Measurements from ENCODE around the gene BICD1. TPM values are rescaled to one million over a fixed set of nuclear protein-coding genes. Genes with fewer than 3 reads are reported as not detected.

BICD1 gene
- total and polyA plus RNA-seq, 4 experiments from 2014 or later, result 3.7 to 20.3 (median 12.4) TPM

GRCh38 chr12:32110417-32110816 lies 3.8 kb downstream of the BICD1 start:
- Histone ChIP-seq H3K36me3 (ENCODE audit: insufficient read depth, low read length) (no peaks in the 10 kb centered on the region), H3K27me3 (ENCODE audit: insufficient read depth, low read length) (no peaks in the 10 kb centered on the region), H3K27ac (ENCODE audit: low read depth, low read length) (no peak overlapping the region), H3K4me3 (ENCODE audit: low read length in 2 of 2) (no peak overlapping the region), H3K9me3 (ENCODE audit: control insufficient read depth in 1 of 2, low read length in 2 of 2) (no peaks in the 10 kb centered on the region), H3K4me1 (ENCODE audit: insufficient read depth, low read length) (peaks cover 33% of the 10 kb centered on the region)
- H3K4me3 Mint-ChIP-seq, result peak overlapping the region in 1 of 8 donors; percentile 0
- ChIA-PET CTCF (ENCODE audit: partially characterized antibody) (no interaction called here), POLR2A (ENCODE audit: partially characterized antibody) (no interaction called here)
- intact Hi-C loops (cut with micrococcal nuclease), result no loop called here
- no peak for DNase-seq
- H3K36me3 Mint-ChIP-seq, result peaks cover 11% of the 10 kb centered on the region in 2 donors
- peaks cover 27 to 35% (median 33%) of the 10 kb centered on the region in 4 donors for H3K4me1 Mint-ChIP-seq
- H3K9me3 Mint-ChIP-seq, result no peaks in the 10 kb centered on the region
- H3K27ac Mint-ChIP-seq, result no peak overlapping the region
- H3K27me3 Mint-ChIP-seq, result no peaks in the 10 kb centered on the region

- H3K27me3 ChIP-seq (ENCODE audit: insufficient read depth, low read length), result no peaks in the 10 kb centered on the region
- no peak overlapping the region for H3K4me3 Mint-ChIP-seq
- no peak overlapping the region for H3K27ac Mint-ChIP-seq
- no peaks in the 10 kb centered on the region for H3K9me3 Mint-ChIP-seq
- H3K9me3 ChIP-seq (ENCODE audit: control insufficient read depth in 1 of 2, low read length in 2 of 2), result no peaks in the 10 kb centered on the region
- peaks cover 26 to 37% (median 29%) of the 10 kb centered on the region in 4 donors for H3K4me1 Mint-ChIP-seq
- DNase-seq, result no peak
- intact Hi-C loops (cut with micrococcal nuclease), result no loop called here
- no peak overlapping the region for H3K27ac ChIP-seq (ENCODE audit: low read depth, low read length)
- H3K4me1 ChIP-seq (ENCODE audit: insufficient read depth, low read length), result peaks cover 31% of the 10 kb centered on the region
- ChIA-PET POLR2A (ENCODE audit: partially characterized antibody) (no interaction called here), CTCF (ENCODE audit: partially characterized antibody) (interaction anchor here (1.4 kb wide), 1 partner anchor 50 kb away, joined by 3 read pairs; no protein-coding TSS in a partner anchor)
- no peaks in the 10 kb centered on the region for H3K36me3 ChIP-seq (ENCODE audit: insufficient read depth, low read length)
- H3K4me3 ChIP-seq (ENCODE audit: low read length in 2 of 2), result no peak overlapping the region
- no peaks in the 10 kb centered on the region for H3K27me3 Mint-ChIP-seq
- peaks cover 11% of the 10 kb centered on the region in 2 donors for H3K36me3 Mint-ChIP-seq
These were observed 4.3 kb downstream of the BICD1 start for GRCh38 chr12:32110942-32111341.

GRCh38 chr12:32115404-32116104 lies 8.9 kb downstream of the BICD1 start:
- H3K4me3 ChIP-seq (ENCODE audit: low read length in 2 of 2), result no peak overlapping the region
- no peak overlapping the region for H3K4me3 Mint-ChIP-seq
- DNase-seq, result no peak
- H3K4me1 ChIP-seq (ENCODE audit: insufficient read depth, low read length), result no peaks in the 10 kb centered on the region
- no peaks in the 10 kb centered on the region for H3K9me3 Mint-ChIP-seq
- no peaks in the 10 kb centered on the region for H3K27me3 Mint-ChIP-seq
- peaks cover 0 to 17% (median 8%) of the 10 kb centered on the region in 4 donors for H3K4me1 Mint-ChIP-seq
- ChIA-PET POLR2A (ENCODE audit: partially characterized antibody) (no interaction called here), CTCF (ENCODE audit: partially characterized antibody) (no interaction called here)
- H3K27me3 ChIP-seq (ENCODE audit: insufficient read depth, low read length), result no peaks in the 10 kb centered on the region
- peak overlapping the region in 3 of 7 donors; percentile 18 to 60 (median 40) for H3K27ac Mint-ChIP-seq
- intact Hi-C loops (cut with micrococcal nuclease), result no loop called here
- no peaks in the 10 kb centered on the region for H3K36me3 ChIP-seq (ENCODE audit: insufficient read depth, low read length)
- H3K36me3 Mint-ChIP-seq, result peaks cover 2 to 27% of the 10 kb centered on the region in 2 donors
- H3K27ac ChIP-seq (ENCODE audit: low read depth, low read length), result no peak overlapping the region
- no peaks in the 10 kb centered on the region for H3K9me3 ChIP-seq (ENCODE audit: control insufficient read depth in 1 of 2, low read length in 2 of 2)

GRCh38 chr12:32116897-32117296 lies 10.2 kb downstream of the BICD1 start:
- Histone ChIP-seq H3K9me3 (ENCODE audit: control insufficient read depth in 1 of 2, low read length in 2 of 2) (no peaks in the 10 kb centered on the region), H3K4me1 (ENCODE audit: insufficient read depth, low read length) (no peaks in the 10 kb centered on the region), H3K4me3 (ENCODE audit: low read length in 2 of 2) (no peak overlapping the region), H3K27ac (ENCODE audit: low read depth, low read length) (no peak overlapping the region), H3K36me3 (ENCODE audit: insufficient read depth, low read length) (no peaks in the 10 kb centered on the region), H3K27me3 (ENCODE audit: insufficient read depth, low read length) (no peaks in the 10 kb centered on the region)
- Mint-ChIP-seq H3K4me3 (no peak overlapping the region), H3K9me3 (no peaks in the 10 kb centered on the region), H3K27me3 (no peaks in the 10 kb centered on the region), H3K36me3 (peaks cover 2 to 27% of the 10 kb centered on the region in 2 donors), H3K4me1 (peaks cover 0 to 17% (median 8%) of the 10 kb centered on the region in 4 donors), H3K27ac (no peak overlapping the region)
- intact Hi-C loops (cut with micrococcal nuclease), result no loop called here
- DNase-seq, result no peak
- ChIA-PET CTCF (ENCODE audit: partially characterized antibody) (interaction anchor here (1.3 kb wide), 1 partner anchor 11 kb away, joined by 3 read pairs; the partner anchor contains the start of gene BICD1), POLR2A (ENCODE audit: partially characterized antibody) (no interaction called here)

- CTCF ChIA-PET (ENCODE audit: partially characterized antibody), result interaction anchor here (0.5 to 1.3 kb wide), 2 partner anchors 11 to 65 kb away, joined by 3 read pairs; partner anchors contain the start of gene BICD1
- Histone ChIP-seq H3K9me3 (ENCODE audit: control insufficient read depth in 1 of 2, low read length in 2 of 2) (no peaks in the 10 kb centered on the region), H3K4me3 (ENCODE audit: low read length in 2 of 2) (no peak overlapping the region), H3K27ac (ENCODE audit: low read depth, low read length) (no peak overlapping the region), H3K4me1 (ENCODE audit: insufficient read depth, low read length) (no peaks in the 10 kb centered on the region), H3K27me3 (ENCODE audit: insufficient read depth, low read length) (no peaks in the 10 kb centered on the region), H3K36me3 (ENCODE audit: insufficient read depth, low read length) (no peaks in the 10 kb centered on the region)
- no peaks in the 10 kb centered on the region for H3K27me3 Mint-ChIP-seq
- POLR2A ChIA-PET (ENCODE audit: partially characterized antibody), result no interaction called here
- H3K4me1 Mint-ChIP-seq, result peaks cover 0 to 17% (median 8%) of the 10 kb centered on the region in 4 donors
- intact Hi-C loops (cut with micrococcal nuclease), result no loop called here
- H3K36me3 Mint-ChIP-seq, result peaks cover 2 to 23% of the 10 kb centered on the region in 2 donors
- H3K9me3 Mint-ChIP-seq, result no peaks in the 10 kb centered on the region
- H3K4me3 Mint-ChIP-seq, result no peak overlapping the region
- DNase-seq, result no peak
- H3K27ac Mint-ChIP-seq, result no peak overlapping the region
These were observed 10.7 kb downstream of the BICD1 start for GRCh38 chr12:32117316-32117715.

- no peaks in the 10 kb centered on the region for H3K9me3 Mint-ChIP-seq
- peaks cover 0 to 17% (median 6%) of the 10 kb centered on the region in 4 donors for H3K4me1 Mint-ChIP-seq
- no peak for DNase-seq
- no peak overlapping the region for H3K27ac ChIP-seq (ENCODE audit: low read depth, low read length)
- ChIA-PET CTCF (ENCODE audit: partially characterized antibody) (no interaction called here), POLR2A (ENCODE audit: partially characterized antibody) (no interaction called here)
- no peaks in the 10 kb centered on the region for H3K36me3 ChIP-seq (ENCODE audit: insufficient read depth, low read length)
- H3K27me3 Mint-ChIP-seq, result no peaks in the 10 kb centered on the region
- H3K27me3 ChIP-seq (ENCODE audit: insufficient read depth, low read length), result no peaks in the 10 kb centered on the region
- H3K4me1 ChIP-seq (ENCODE audit: insufficient read depth, low read length), result no peaks in the 10 kb centered on the region
- intact Hi-C loops (cut with micrococcal nuclease), result no loop called here
- H3K4me3 ChIP-seq (ENCODE audit: low read length in 2 of 2), result no peak overlapping the region
- H3K4me3 Mint-ChIP-seq, result no peak overlapping the region
- peaks cover 0 to 17% of the 10 kb centered on the region in 2 donors for H3K36me3 Mint-ChIP-seq
- no peaks in the 10 kb centered on the region for H3K9me3 ChIP-seq (ENCODE audit: control insufficient read depth in 1 of 2, low read length in 2 of 2)
- H3K27ac Mint-ChIP-seq, result peak overlapping the region in 1 of 7 donors; percentile 11
These were observed 12.2 kb downstream of the BICD1 start for GRCh38 chr12:32118806-32119205.

GRCh38 chr12:32120419-32120818 lies 13.8 kb downstream of the BICD1 start:
- no peak overlapping the region for H3K27ac Mint-ChIP-seq
- intact Hi-C loops (cut with micrococcal nuclease), result no loop called here
- H3K4me1 Mint-ChIP-seq, result peaks cover 0 to 19% (median 10%) of the 10 kb centered on the region in 4 donors
- Histone ChIP-seq H3K4me1 (ENCODE audit: insufficient read depth, low read length) (no peaks in the 10 kb centered on the region), H3K9me3 (ENCODE audit: control insufficient read depth in 1 of 2, low read length in 2 of 2) (no peaks in the 10 kb centered on the region), H3K36me3 (ENCODE audit: insufficient read depth, low read length) (no peaks in the 10 kb centered on the region), H3K27me3 (ENCODE audit: insufficient read depth, low read length) (no peaks in the 10 kb centered on the region), H3K4me3 (ENCODE audit: low read length in 2 of 2) (no peak overlapping the region), H3K27ac (ENCODE audit: low read depth, low read length) (no peak overlapping the region)
- DNase-seq, result no peak
- no peaks in the 10 kb centered on the region for H3K27me3 Mint-ChIP-seq
- ChIA-PET POLR2A (ENCODE audit: partially characterized antibody) (no interaction called here), CTCF (ENCODE audit: partially characterized antibody) (interaction anchor here (1.2 kb wide), 1 partner anchor 60 kb away, joined by 4 read pairs; no protein-coding TSS in a partner anchor)
- no peak overlapping the region for H3K4me3 Mint-ChIP-seq
- H3K36me3 Mint-ChIP-seq, result peaks cover 0 to 17% of the 10 kb centered on the region in 2 donors
- H3K9me3 Mint-ChIP-seq, result no peaks in the 10 kb centered on the region
